Ovary (tissue), 9 donors: Measurements from ENCODE around the gene GNA14. TPM values are rescaled to one million over a fixed set of nuclear protein-coding genes. Genes with fewer than 3 reads are reported as not detected.

Experiments used
- DNase-seq, 5 donors: peaks; one replicate each; pipeline ENCODE4 v3.0.0-alpha.2; 2019 to 2020
- H3K27ac ChIP-seq, 2 donors: fragments of 200-600 bp; one replicate each; pipeline versions ENCODE4 v1.5.1 to v1.8.0; 2019 to 2022
- H3K27me3 ChIP-seq: fragments of 200-600 bp; one replicate; pipeline ENCODE4 v1.8.0; 2022
- H3K36me3 ChIP-seq: fragments of 200-600 bp; sonication (generic); one replicate; pipeline ENCODE4 v1.5.1; 2019
- H3K4me1 ChIP-seq: one replicate; pipeline ENCODE4 v1.8.1; 2013; ENCODE audit warnings: mild to moderate bottlenecking, moderate library complexity; ENCODE audit not compliant: insufficient read depth
- H3K4me3 ChIP-seq: fragments of 200-600 bp; sonication (generic); one replicate; pipeline ENCODE4 v1.5.1; 2017
- H3K9me3 ChIP-seq, 2 donors: fragments of 200-600 bp in 1 of 2; sonication (generic) in 1 of 2; one replicate each; pipeline versions ENCODE4 v1.5.1 to v1.8.1; 2013 to 2019; ENCODE audit warnings: mild to moderate bottlenecking in 1 of 2, moderate library complexity in 1 of 2
- CTCF ChIP-seq, 3 donors: fragments of 450-650 bp in 2 of 3; fragments of 200-600 bp in 1 of 3; IDR thresholded peaks; one replicate each; pipeline versions ENCODE4 v1.5.1 to v1.8.0; 2016 to 2022; ENCODE audit warnings: antibody characterized with exemption in 3 of 3, mild to moderate bottlenecking in 1 of 3
- EP300 ChIP-seq: sonication (generic); formaldehyde crosslinking; IDR thresholded peaks from one replicate; pipeline ENCODE4 v1.6.1; 2017; ENCODE audit warnings: antibody characterized with exemption
- POLR2A ChIP-seq: fragments of 450-650 bp; IDR thresholded peaks from one replicate; pipeline ENCODE4 v1.6.1; 2017; ENCODE audit warnings: antibody characterized with exemption, mild to moderate bottlenecking, moderate library complexity
- WGBS, 3 donors: extraction: QIAGEN DNeasy Blood & Tissue Kit in 1 of 3; methylation state at CpG; one replicate each; pipeline versions ENCODE4 v1.1.5 to v1.1.7; 2013 to 2017; 5-methylcytosine and 5-hydroxymethylcytosine counted together
- intact Hi-C, 4 donors: fragments of 100-400 bp; cut with DNase I; formaldehyde crosslinking; loops; one replicate each; pipeline versions ENCODE4 v1.11.0 to v1.15.1; 2022 to 2023
- polyA plus RNA-seq, 2 donors: library from polyadenylated mRNA; stranded (reverse); fragments of 200-250 nt in 1 of 2; fragments of 350-450 nt in 1 of 2; fragmentation: Illumina TruSeq in 1 of 2; extraction: RNeasy Lipid Tissue Mini Kit (QIAGEN cat#74804) in 1 of 2; gene quantifications; one replicate each; pipeline ENCODE4 v1.2.3, GENCODE V29; 2013 to 2014
- total RNA-seq, 7 donors: library from RNA; depleted of rRNA in 2 of 7; stranded (reverse); fragments of >200 nt in 2 of 7; fragmentation: NEBNext Ultra II Directional in 3 of 7; extraction: Animal tissue kit (Norgen Biotek cat#: 25700) in 3 of 7; gene quantifications; one replicate each; pipeline versions ENCODE4 v1.1.0 to v1.2.4, GENCODE V29; 2016 to 2023
- donor health status: DM: no; HTN: no; CAD: no; lungs with moderate emphysema.
- donor health status: DM: no; HTN: no; CAD: no.
- donor health status: Bipolar disorder and iron deficiency.
- donor health status: DM: yes; HTN: yes; CAD: no.
- donor health status: DM: no; HTN: no; CAD: no.
- donor health status: DM: yes; HTN: yes; CAD: no.

GNA14 gene
- total and polyA plus RNA-seq, 9 donors = 4.9 to 9.9 (median 7.6) TPM

- Histone ChIP-seq H3K27me3 (no peaks in the 10 kb centered on the region), H3K27ac (no peak overlapping the region), H3K4me1 (no peaks in the 10 kb centered on the region), H3K9me3 (no peaks in the 10 kb centered on the region), H3K36me3 (no peaks in the 10 kb centered on the region), H3K4me3 (no peak overlapping the region)
- TF ChIP-seq CTCF (IDR thresholded peaks at IDR 0.05) (no peak), EP300 (no peak), POLR2A (no peak)
- intact Hi-C loops = no loop called here
- no peak for DNase-seq
- 71 to 74% (median 72%) methylated on average over 10 of the region's 10 CpGs for WGBS, 3 donors
Observed at GRCh38 chr9:77673941-77674791, 26.0 kb upstream of the GNA14 start.

- WGBS, 3 donors = 63 to 77% (median 76%) methylated on average over 4 of the region's 4 CpGs
Observed at GRCh38 chr9:77672183-77672582, 24.1 kb upstream of the GNA14 start.

GRCh38 chr9:77667151-77667550, 19.0 kb upstream of the GNA14 start:
- Histone ChIP-seq H3K36me3 (no peaks in the 10 kb centered on the region), H3K4me1 (no peaks in the 10 kb centered on the region), H3K27ac (no peak overlapping the region), H3K27me3 (no peaks in the 10 kb centered on the region), H3K9me3 (no peaks in the 10 kb centered on the region), H3K4me3 (no peak overlapping the region)
- TF ChIP-seq EP300 = no peak
- TF ChIP-seq CTCF (IDR thresholded peaks at IDR 0.05) = no peak
- no peak for TF ChIP-seq POLR2A
- intact Hi-C loops = no loop called here
- no peak for DNase-seq
- WGBS, 3 donors = 91 to 99% (median 98%) methylated on average over 1 of the region's 1 CpG

More at GRCh38 chr9:77672183-77672582, 24.1 kb upstream of the GNA14 start:
- no peak overlapping the region for H3K4me3 ChIP-seq
- TF ChIP-seq CTCF (IDR thresholded peaks at IDR 0.05) = no peak
- no peak for TF ChIP-seq POLR2A
- TF ChIP-seq EP300 = no peak
- no peaks in the 10 kb centered on the region for H3K27me3 ChIP-seq
- no peaks in the 10 kb centered on the region for H3K36me3 ChIP-seq
- intact Hi-C loops = no loop called here
- no peaks in the 10 kb centered on the region for H3K4me1 ChIP-seq
- H3K27ac ChIP-seq = no peak overlapping the region
- DNase-seq = no peak
- no peaks in the 10 kb centered on the region for H3K9me3 ChIP-seq

GRCh38 chr9:77663754-77664153, 15.6 kb upstream of the GNA14 start:
- TF ChIP-seq CTCF (IDR thresholded peaks at IDR 0.05) (no peak), EP300 (no peak), POLR2A (no peak)
- DNase-seq = no peak
- no peak overlapping the region for H3K4me3 ChIP-seq

More at GRCh38 chr9:77663754-77664153, 15.6 kb upstream of the GNA14 start:
- intact Hi-C loops = no loop called here
- H3K27me3 ChIP-seq = no peaks in the 10 kb centered on the region
- no peaks in the 10 kb centered on the region for H3K4me1 ChIP-seq
- 47 to 62% (median 56%) methylated on average over 5 of the region's 5 CpGs for WGBS, 3 donors
- no peaks in the 10 kb centered on the region for H3K36me3 ChIP-seq
- no peak overlapping the region for H3K27ac ChIP-seq
- no peaks in the 10 kb centered on the region for H3K9me3 ChIP-seq
